Heart left ventricle (tissue), 16 donors: ENCODE results near the gene ABR. TPM values are rescaled to one million over a fixed set of nuclear protein-coding genes. Genes with fewer than 3 reads are reported as not detected.
A peak's percentile ranks its signal among the peaks of the same experiment; 100 is the strongest.

Experiments used
- ATAC-seq, 4 donors: fragments of 200-7000 bp; cut with Tn5 transposase; one replicate each; pipeline ENCODE4 v1.9.1; 2020 to 2022; ENCODE audit warnings: moderate library complexity in 4 of 4, mild to moderate bottlenecking in 3 of 4, moderate number of reproducible peaks in 1 of 4
- DNase-seq, 5 donors: peaks; one replicate each; pipeline ENCODE4 v3.0.0-alpha.2; 2020
- H3K27ac ChIP-seq, 12 donors: fragments of 200-600 bp; sonication (generic) in 4 of 12; one replicate each; pipeline versions ENCODE4 v1.5.0 to v1.8.0; 2016 to 2022; ENCODE audit warnings: mild to moderate bottlenecking in 2 of 12
- H3K27me3 ChIP-seq, 9 donors: fragments of 200-600 bp; sonication (generic) in 2 of 9; one replicate each; pipeline versions ENCODE4 v1.5.1 to v1.8.0; 2016 to 2022; ENCODE audit warnings: mild to moderate bottlenecking in 3 of 9
- H3K36me3 ChIP-seq, 9 donors: fragments of 200-600 bp; sonication (generic) in 2 of 9; one replicate each; pipeline versions ENCODE4 v1.5.0 to v1.8.0; 2018 to 2022; ENCODE audit warnings: mild to moderate bottlenecking in 2 of 9
- H3K4me1 ChIP-seq, 12 donors: fragments of 200-600 bp; sonication (generic) in 4 of 12; one replicate each; pipeline versions ENCODE4 v1.5.0 to v1.8.0; 2016 to 2022; ENCODE audit warnings: mild to moderate bottlenecking in 3 of 12
- H3K4me3 ChIP-seq, 12 donors: fragments of 200-600 bp; sonication (generic) in 4 of 12; one replicate each; pipeline versions ENCODE4 v1.5.0 to v1.8.0; 2017 to 2022; ENCODE audit warnings: mild to moderate bottlenecking in 9 of 12, moderate library complexity in 4 of 12
- H3K9me3 ChIP-seq, 12 donors: fragments of 200-600 bp; sonication (generic) in 4 of 12; one replicate each; pipeline versions ENCODE4 v1.5.0 to v1.8.0; 2016 to 2022; ENCODE audit warnings: mild to moderate bottlenecking in 1 of 12
- CTCF ChIP-seq, 12 donors: fragments of 200-600 bp; sonication (generic) in 4 of 12; IDR thresholded peaks; one replicate each; pipeline versions ENCODE4 v1.5.0 to v1.8.0; 2018 to 2022; ENCODE audit warnings: antibody characterized with exemption in 12 of 12, mild to moderate bottlenecking in 5 of 12
- POLR2A ChIP-seq, 2 donors: fragments of 450-650 bp; IDR thresholded peaks; one replicate each; pipeline ENCODE4 v1.6.1; 2017; ENCODE audit warnings: antibody characterized with exemption in 2 of 2, mild to moderate bottlenecking in 2 of 2, moderate library complexity in 2 of 2
- WGBS, 4 donors: extraction: QIAGEN DNeasy Blood & Tissue Kit in 2 of 4; methylation state at CpG; one replicate each; pipeline versions ENCODE4 v1.1.5 to v1.1.7; 2013 to 2018; 5-methylcytosine and 5-hydroxymethylcytosine counted together
- intact Hi-C, 10 donors: fragments of 100-400 bp; cut with DNase I; formaldehyde crosslinking; loops; one replicate each; pipeline versions ENCODE4 v1.11.1 to v1.14.2; 2022
- polyA plus RNA-seq, 2 donors: library from polyadenylated mRNA; stranded (reverse); fragments of 200-250 nt; gene quantifications; one replicate each; pipeline ENCODE4 v1.2.3, GENCODE V29; 2013
- total RNA-seq, 9 donors: library from RNA; depleted of rRNA in 2 of 9; stranded (reverse); fragments of >200 nt in 2 of 9; fragmentation: NEBNext Ultra II Directional in 3 of 9; extraction: Animal tissue kit (Norgen Biotek cat#: 25700) in 3 of 9; gene quantifications; one replicate each; pipeline versions ENCODE4 v1.1.0 to v1.2.4, GENCODE V29; 2016 to 2023
- donor health status: ischemic (EF 13 %, LVEDD 7.1; RV severe dilation, severe dysfunction).
- donor health status: healthy with polysubstance abuse.
- donor health status: DM: no; HTN: yes; CAD: no.
- donor health status: DM: no; HTN: no; CAD: no.
- donor health status: ischemic (EF 25% LVEDD 6.9; RV normal size, moderate dysfunction).
- donor health status: ischemic (EF 25% LVEDD 5.7; RV mildly dilated, moderate dysfunction).
- donor health status: healthy.
- donor health status: DM: yes; HTN: yes; CAD: no.
- donor health status: ischemic (EF 35%, LVEDD 5.7; RV mildly dilated, moderate dysfunction).
- donor health status: nonischemic (EF 11% LVEDD 7.7; RV severe dilation, severe dysfunction).
- donor health status: DM: yes; HTN: yes; CAD: no.
- donor health status: PGD.
- donor health status: ischemic (EF 29% LVEDD 5.4; RV normal size, mild dysfunction).
- donor health status: nonischemic (EF 23%, LVEDD 6.1; RV moderate dilation, normal function).

ABR gene
- total and polyA plus RNA-seq, 11 donors: 64.5 to 171 (median 149) TPM

GRCh38 chr17:1108765-1109605, 70.8 kb downstream of the ABR start:
- Histone ChIP-seq H3K9me3 (no peaks in the 10 kb centered on the region), H3K4me3 (peak overlapping the region; percentile 60 to 86 (median 74)), H3K27ac (peak overlapping the region; percentile 92 to 99 (median 96)), H3K4me1 (peaks cover 13 to 81% (median 67%) of the 10 kb centered on the region in 12 donors), H3K27me3 (no peaks in the 10 kb centered on the region), H3K36me3 (peaks cover 0 to 13% (median 0%) of the 10 kb centered on the region in 9 donors)
- ATAC-seq: peak in 3 of 4 donors; percentile 1 to 33 (median 21)
- peak; percentile 73 to 88 (median 76) for DNase-seq
- intact Hi-C loops: loop anchor here in 2 of 10 donors (5.0 kb wide), 2 partner anchors 42 to 52 kb away; no protein-coding TSS in a partner anchor
- WGBS, 4 donors: 0 to 1% (median 1%) methylated on average over 1 to 103 of the region's 103 CpGs
- no peak for TF ChIP-seq CTCF (IDR thresholded peaks at IDR 0.05)
- peak in 1 of 2 donors; percentile 55 for TF ChIP-seq POLR2A (IDR thresholded peaks at IDR 0.05)

- Histone ChIP-seq H3K36me3 (peaks cover 0 to 13% (median 0%) of the 10 kb centered on the region in 9 donors), H3K4me1 (peaks cover 13 to 86% (median 71%) of the 10 kb centered on the region in 12 donors), H3K27ac (peak overlapping the region; percentile 92 to 99 (median 96)), H3K4me3 (peak overlapping the region; percentile 60 to 86 (median 74)), H3K27me3 (no peaks in the 10 kb centered on the region), H3K9me3 (no peaks in the 10 kb centered on the region)
- WGBS, 4 donors: 1 to 5% (median 2%) methylated on average over 7 to 16 of the region's 16 CpGs
- intact Hi-C loops: loop anchor here in 2 of 10 donors (5.0 kb wide), 2 partner anchors 41 to 51 kb away; no protein-coding TSS in a partner anchor
- ATAC-seq (peak in 3 of 4 donors; percentile 1 to 9 (median 2)), DNase-seq (peak in 1 of 5 donors; percentile 48)
- TF ChIP-seq CTCF (IDR thresholded peaks at IDR 0.05) (peak in 1 of 12 donors; percentile 11), POLR2A (IDR thresholded peaks at IDR 0.05) (no peak)
Observed at GRCh38 chr17:1108478-1108764, 71.4 kb downstream of the ABR start.

- Histone ChIP-seq H3K4me3 (peak overlapping the region; percentile 60 to 86 (median 74)), H3K36me3 (peaks cover 0 to 13% (median 0%) of the 10 kb centered on the region in 9 donors), H3K27ac (peak overlapping the region; percentile 92 to 99 (median 96)), H3K4me1 (peaks cover 13 to 91% (median 75%) of the 10 kb centered on the region in 12 donors), H3K9me3 (no peaks in the 10 kb centered on the region), H3K27me3 (no peaks in the 10 kb centered on the region)
- WGBS, 4 donors: 33 to 42% (median 40%) methylated on average over 21 to 24 of the region's 24 CpGs
- peak in 3 of 5 donors; percentile 62 to 74 (median 64) for DNase-seq
- peak in 1 of 2 donors; percentile 31 for TF ChIP-seq POLR2A (IDR thresholded peaks at IDR 0.05)
- no peak for TF ChIP-seq CTCF (IDR thresholded peaks at IDR 0.05)
- peak; percentile 31 to 62 (median 46) for ATAC-seq
- intact Hi-C loops: loop anchor here in 2 of 10 donors (5.0 kb wide), 2 partner anchors 41 to 51 kb away; no protein-coding TSS in a partner anchor
Observed at GRCh38 chr17:1107777-1108477, 71.9 kb downstream of the ABR start.
